Karpas-422 (cell line): Measurements from ENCODE around the gene ASB2. TPM values are rescaled to one million over a fixed set of nuclear protein-coding genes. Genes with fewer than 3 reads are reported as not detected.

ENCODE experiments used
- DNase-seq: peaks from one replicate; pipeline ENCODE4 v3.0.0-alpha.2; 2015
- H2AFZ ChIP-seq: fragments of 200-600 bp; sonication (generic); 2 replicates; pipeline ENCODE4 v1.6.1; 2014; ENCODE audit warnings: antibody characterized with exemption, low read length, mixed read lengths
- H3K27ac ChIP-seq: fragments of 200-600 bp; sonication (generic); 2 replicates; pipeline ENCODE4 v1.5.1; 2014; ENCODE audit warnings: mild to moderate bottlenecking, low read length, moderate library complexity
- H3K27me3 ChIP-seq: fragments of 200-600 bp; sonication (generic); 2 replicates; pipeline ENCODE4 v1.6.1; 2014; ENCODE audit warnings: low read length, mixed read lengths
- H3K36me3 ChIP-seq: fragments of 200-600 bp; sonication (generic); 2 replicates; pipeline ENCODE4 v1.6.1; 2014; ENCODE audit warnings: low read length, mixed read lengths; ENCODE audit not compliant: insufficient read depth
- H3K4me1 ChIP-seq: fragments of 200-600 bp; sonication (generic); 2 replicates; pipeline ENCODE4 v1.6.1; 2014; ENCODE audit warnings: mild to moderate bottlenecking, low read length, mixed read lengths
- H3K4me2 ChIP-seq: fragments of 200-600 bp; sonication (generic); 2 replicates; pipeline ENCODE4 v1.6.1; 2014; ENCODE audit warnings: low read length, low read depth, mild to moderate bottlenecking; ENCODE audit not compliant: poor library complexity, severe bottlenecking
- H3K4me3 ChIP-seq: fragments of 200-600 bp; sonication (generic); 2 replicates; pipeline ENCODE4 v1.5.1; 2014; ENCODE audit warnings: mild to moderate bottlenecking, antibody characterized with exemption, low read length, mixed read lengths
- H3K79me2 ChIP-seq: fragments of 200-600 bp; sonication (generic); 2 replicates; pipeline ENCODE4 v1.6.1; 2014; ENCODE audit warnings: mild to moderate bottlenecking, low read length, mixed read lengths
- H3K9ac ChIP-seq: fragments of 200-600 bp; sonication (generic); 2 replicates; pipeline ENCODE4 v1.6.0; 2014; ENCODE audit warnings: low read length
- H3K9me2 ChIP-seq: fragments of 200-600 bp; sonication (generic), shearing (Covaris generic); replicated peaks from 2 replicates; pipeline ENCODE4 v1.6.0; 2014; ENCODE audit warnings: mild to moderate bottlenecking, low read length, moderate library complexity; ENCODE audit not compliant: insufficient read depth
- H3K9me3 ChIP-seq: fragments of 300-700, 200-600 bp; sonication (generic); 2 replicates; pipeline ENCODE4 v1.6.1; 2014; ENCODE audit warnings: low read length, mixed read lengths
- H4K20me1 ChIP-seq: fragments of 200-600 bp; sonication (generic); 2 replicates; pipeline ENCODE4 v1.6.1; 2014; ENCODE audit warnings: mild to moderate bottlenecking, antibody characterized with exemption, low read length, low read depth; ENCODE audit not compliant: insufficient read depth
- total RNA-seq: library from RNA; depleted of rRNA; stranded (reverse); fragments of >200 nt; shearing (Covaris generic); gene quantifications from 2 replicates; pipeline ENCODE4 v1.2.3, GENCODE V29; 2014; ENCODE audit warnings: low replicate concordance

ASB2 gene
- total RNA-seq, 1 experiment from 2014 or later = 2.3 TPM

DNA sequence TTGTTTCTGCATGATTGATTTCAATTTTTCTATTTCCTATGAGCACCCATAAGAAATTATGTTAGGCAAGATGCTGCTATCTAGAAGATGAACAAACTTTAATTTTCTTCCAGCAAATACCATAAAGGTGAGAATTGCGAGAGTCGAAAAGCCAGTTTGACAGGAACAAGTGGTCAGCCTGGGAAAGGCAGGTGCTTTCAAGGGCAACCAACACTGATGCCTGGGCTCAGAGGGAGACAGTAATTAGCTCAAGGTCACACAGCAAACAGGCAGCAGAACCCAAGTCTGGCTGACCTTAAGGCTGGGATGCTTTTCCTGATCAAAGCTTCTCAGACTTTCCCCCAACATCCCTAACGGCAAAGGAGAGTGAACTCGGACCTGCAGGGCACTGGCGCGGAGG, 43.0 kb upstream of the ASB2 start:
- Histone ChIP-seq H3K36me3 (no peaks in the 10 kb centered on the region), H3K9me3 (no peaks in the 10 kb centered on the region), H3K4me1 (no peaks in the 10 kb centered on the region), H2AFZ (no peak overlapping the region), H3K79me2 (no peaks in the 10 kb centered on the region), H3K27me3 (no peaks in the 10 kb centered on the region), H3K4me2 (no peak overlapping the region), H3K4me3 (no peak overlapping the region), H4K20me1 (no peaks in the 10 kb centered on the region), H3K9ac (no peak overlapping the region), H3K9me2 (no peaks in the 10 kb centered on the region), H3K27ac (no peak overlapping the region)
- DNase-seq = no peak

DNA sequence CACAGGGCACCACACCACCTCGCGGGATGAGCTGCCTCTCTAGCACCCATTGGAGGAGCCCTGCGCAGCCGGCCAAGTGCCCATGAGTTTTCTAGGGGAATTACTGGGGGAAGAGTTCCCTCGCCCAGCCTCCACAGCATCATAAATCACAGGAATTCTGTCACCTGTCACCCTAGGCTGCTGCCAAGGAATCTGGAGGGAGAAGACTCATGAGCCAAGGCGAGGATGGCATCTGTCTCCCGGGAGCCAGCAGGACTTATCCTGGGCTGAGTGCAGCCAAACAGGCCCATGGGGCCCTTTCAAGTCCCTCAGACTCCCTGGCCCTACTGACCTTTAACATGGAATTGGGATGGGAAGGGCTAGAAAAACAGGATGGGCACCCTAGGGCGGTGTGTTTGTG, 41.9 kb upstream of the ASB2 start:
- no peaks in the 10 kb centered on the region for H3K36me3 ChIP-seq
- H3K27ac ChIP-seq = no peak overlapping the region
- H3K9me3 ChIP-seq = no peaks in the 10 kb centered on the region
- no peak for DNase-seq
- H3K4me2 ChIP-seq = no peak overlapping the region
- no peak overlapping the region for H3K4me3 ChIP-seq
- no peaks in the 10 kb centered on the region for H3K9me2 ChIP-seq
- H3K9ac ChIP-seq = no peak overlapping the region
- no peaks in the 10 kb centered on the region for H3K4me1 ChIP-seq
- H3K79me2 ChIP-seq = no peaks in the 10 kb centered on the region
- H3K27me3 ChIP-seq = no peaks in the 10 kb centered on the region
- no peak overlapping the region for H2AFZ ChIP-seq
- no peaks in the 10 kb centered on the region for H4K20me1 ChIP-seq

DNA sequence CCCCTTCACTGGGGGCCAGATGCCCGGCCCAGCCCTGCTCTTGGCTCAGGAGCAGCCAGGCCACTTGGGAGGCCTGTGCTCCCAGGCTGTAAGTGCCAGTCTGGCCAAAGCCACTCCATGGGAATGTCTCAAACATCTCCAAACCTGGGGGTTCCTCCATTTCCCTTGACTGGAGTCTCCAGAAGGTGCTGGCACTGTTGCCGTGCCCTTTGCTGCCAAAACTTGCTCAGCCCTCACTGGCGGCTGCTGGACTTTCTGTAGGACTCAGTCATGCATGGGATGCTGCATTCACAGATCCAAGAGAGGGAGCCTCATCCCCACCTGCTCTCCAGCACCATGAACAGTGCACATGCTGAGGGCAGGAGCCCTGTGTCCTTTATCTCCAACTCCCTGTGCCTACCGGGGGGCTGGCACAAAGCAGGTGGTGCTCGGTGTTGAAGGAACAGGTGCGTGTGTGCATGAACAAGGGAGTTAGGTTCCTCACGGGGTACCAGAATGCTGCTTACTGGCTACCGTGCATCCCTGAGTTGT, 40.1 kb upstream of the ASB2 start:
- H3K9me2 ChIP-seq = no peaks in the 10 kb centered on the region
- H3K27ac ChIP-seq = no peak overlapping the region
- no peak overlapping the region for H3K9ac ChIP-seq
- no peaks in the 10 kb centered on the region for H3K79me2 ChIP-seq
- H3K27me3 ChIP-seq = no peaks in the 10 kb centered on the region
- no peak overlapping the region for H3K4me2 ChIP-seq
- no peak overlapping the region for H2AFZ ChIP-seq
- H3K4me3 ChIP-seq = no peak overlapping the region
- no peaks in the 10 kb centered on the region for H3K36me3 ChIP-seq
- DNase-seq = no peak
- H3K9me3 ChIP-seq = no peaks in the 10 kb centered on the region
- no peaks in the 10 kb centered on the region for H3K4me1 ChIP-seq
- no peaks in the 10 kb centered on the region for H4K20me1 ChIP-seq

DNA sequence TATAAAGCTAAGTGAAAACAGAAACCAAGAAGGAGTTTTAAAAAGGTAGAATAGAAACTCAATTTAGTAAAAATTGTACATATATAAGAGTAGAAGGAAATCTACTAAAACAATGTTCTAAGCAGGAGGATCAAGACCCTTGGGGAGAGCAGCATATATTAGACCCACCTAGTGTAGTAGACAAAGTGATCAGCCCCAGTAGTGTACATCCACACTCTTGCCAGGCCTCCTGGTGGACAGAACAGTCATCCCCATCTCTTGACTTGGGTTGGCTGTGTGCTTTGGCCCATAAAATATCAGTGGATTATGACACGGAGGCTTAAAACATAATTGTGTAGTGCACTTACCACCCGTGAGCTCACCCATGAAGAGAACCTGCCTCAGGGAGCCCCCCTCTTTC, 38.9 kb upstream of the ASB2 start:
- H3K4me3 ChIP-seq = no peak overlapping the region
- H3K27ac ChIP-seq = no peak overlapping the region
- no peak overlapping the region for H2AFZ ChIP-seq
- no peak overlapping the region for H3K4me2 ChIP-seq
- H3K4me1 ChIP-seq = no peaks in the 10 kb centered on the region
- H4K20me1 ChIP-seq = no peaks in the 10 kb centered on the region
- no peaks in the 10 kb centered on the region for H3K9me3 ChIP-seq
- DNase-seq = no peak
- no peaks in the 10 kb centered on the region for H3K27me3 ChIP-seq
- no peak overlapping the region for H3K9ac ChIP-seq
- H3K36me3 ChIP-seq = no peaks in the 10 kb centered on the region
- H3K9me2 ChIP-seq = no peaks in the 10 kb centered on the region
- no peaks in the 10 kb centered on the region for H3K79me2 ChIP-seq

DNA sequence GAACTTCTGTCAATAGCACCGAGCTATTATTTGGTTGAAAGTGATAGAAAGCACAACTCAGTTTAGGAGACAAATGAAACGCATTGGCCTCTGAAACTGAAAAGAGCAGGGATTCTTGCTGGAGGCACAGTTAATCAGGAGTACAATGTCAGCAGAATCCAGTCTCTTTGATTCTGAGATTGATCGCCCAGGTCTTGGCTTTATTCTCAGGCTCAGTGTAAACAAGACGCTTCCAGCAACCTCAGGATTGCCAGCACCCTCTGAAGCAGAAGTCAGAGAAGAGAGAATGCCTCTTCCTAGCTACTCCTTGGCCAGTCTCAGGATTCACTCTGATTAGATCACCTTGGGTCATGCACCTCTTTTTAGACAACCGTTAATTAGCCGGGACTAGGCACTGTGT, 38.0 kb upstream of the ASB2 start:
- Histone ChIP-seq H3K27ac (no peak overlapping the region), H3K9ac (no peak overlapping the region), H3K4me3 (no peak overlapping the region), H3K4me1 (no peaks in the 10 kb centered on the region), H3K36me3 (no peaks in the 10 kb centered on the region), H3K9me3 (no peaks in the 10 kb centered on the region), H3K4me2 (no peak overlapping the region), H4K20me1 (no peaks in the 10 kb centered on the region), H3K79me2 (no peaks in the 10 kb centered on the region), H3K9me2 (no peaks in the 10 kb centered on the region), H2AFZ (no peak overlapping the region), H3K27me3 (no peaks in the 10 kb centered on the region)
- DNase-seq = no peak

DNA sequence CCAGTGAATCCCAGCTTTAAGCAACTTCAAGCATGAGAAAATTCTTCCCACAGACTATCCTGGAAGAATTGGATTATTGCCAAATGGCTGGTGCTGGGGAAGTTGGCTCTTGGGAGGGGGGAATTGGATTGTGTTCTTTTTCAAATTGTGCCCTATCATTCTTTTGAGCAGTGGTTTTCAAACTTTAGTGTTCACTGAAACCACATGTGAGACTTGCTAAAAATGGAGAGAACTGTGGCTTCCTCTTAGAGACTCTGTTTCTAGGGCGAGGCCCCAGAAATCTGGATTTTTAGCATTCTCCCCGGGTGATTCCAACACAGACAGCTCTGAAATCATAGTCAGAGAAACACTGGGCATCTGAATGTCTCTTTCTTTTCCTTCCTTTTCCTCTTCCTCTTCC, 35.4 kb upstream of the ASB2 start:
- Histone ChIP-seq H3K27me3 (no peaks in the 10 kb centered on the region), H4K20me1 (no peaks in the 10 kb centered on the region), H3K9me3 (no peaks in the 10 kb centered on the region), H3K9ac (no peak overlapping the region), H3K36me3 (no peaks in the 10 kb centered on the region), H3K79me2 (no peaks in the 10 kb centered on the region), H3K4me1 (no peaks in the 10 kb centered on the region), H2AFZ (no peak overlapping the region), H3K9me2 (no peaks in the 10 kb centered on the region), H3K4me3 (no peak overlapping the region), H3K4me2 (no peak overlapping the region), H3K27ac (no peak overlapping the region)
- DNase-seq = no peak

DNA sequence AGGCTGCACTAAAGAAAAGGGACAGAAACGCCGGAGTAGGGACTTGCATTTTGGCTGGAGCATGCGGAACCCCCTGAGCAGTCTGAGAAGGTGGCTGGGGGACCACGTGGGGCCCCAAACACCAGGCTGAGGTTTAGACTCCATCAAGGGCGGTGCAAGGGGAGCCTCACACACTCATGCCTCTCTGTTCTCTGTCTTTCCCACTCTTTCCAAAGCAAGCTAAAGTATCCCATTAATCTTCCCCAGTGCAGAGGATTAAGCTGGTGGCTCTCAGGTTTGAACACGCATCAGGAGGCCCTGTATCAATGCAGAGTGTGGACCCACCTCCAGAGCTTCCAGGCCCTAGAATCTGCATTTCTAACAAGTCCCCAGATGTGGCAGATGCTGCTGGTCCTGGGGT, 34.3 kb upstream of the ASB2 start:
- H3K9ac ChIP-seq = no peak overlapping the region
- no peaks in the 10 kb centered on the region for H3K79me2 ChIP-seq
- no peak overlapping the region for H3K4me3 ChIP-seq
- H3K27me3 ChIP-seq = no peaks in the 10 kb centered on the region
- H2AFZ ChIP-seq = no peak overlapping the region
- no peak overlapping the region for H3K4me2 ChIP-seq
- no peaks in the 10 kb centered on the region for H4K20me1 ChIP-seq
- H3K36me3 ChIP-seq = no peaks in the 10 kb centered on the region
- H3K4me1 ChIP-seq = no peaks in the 10 kb centered on the region
- no peak for DNase-seq
- H3K9me2 ChIP-seq = no peaks in the 10 kb centered on the region
- no peaks in the 10 kb centered on the region for H3K9me3 ChIP-seq
- no peak overlapping the region for H3K27ac ChIP-seq

DNA sequence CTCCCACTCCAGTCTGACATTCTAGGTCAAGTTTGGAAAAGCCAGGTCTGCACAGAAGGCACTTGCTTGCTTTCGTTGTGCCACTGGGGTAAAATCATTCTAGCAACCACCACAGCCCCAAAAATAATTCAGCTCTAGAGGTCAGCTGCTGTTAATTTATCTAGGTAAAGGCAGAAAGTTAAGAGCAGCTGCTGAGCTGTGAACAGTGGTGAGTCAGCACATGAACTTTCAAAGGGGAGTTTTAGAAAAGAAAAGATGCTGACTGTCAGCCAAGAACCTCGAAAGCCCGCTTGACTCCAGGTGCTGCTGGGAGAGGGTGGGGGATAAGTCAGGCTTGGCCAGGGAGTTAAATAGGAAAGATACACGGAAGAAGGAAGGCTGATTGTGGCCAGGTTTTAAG, 33.4 kb upstream of the ASB2 start:
- H3K79me2 ChIP-seq = no peaks in the 10 kb centered on the region
- no peaks in the 10 kb centered on the region for H3K27me3 ChIP-seq
- no peak for DNase-seq
- H3K4me2 ChIP-seq = no peak overlapping the region
- H3K4me1 ChIP-seq = no peaks in the 10 kb centered on the region
- no peaks in the 10 kb centered on the region for H3K9me2 ChIP-seq
- H4K20me1 ChIP-seq = 0 out of 2 replicates have a peak, but pooled peaks cover 4% of the 10 kb centered on the region
- no peak overlapping the region for H3K9ac ChIP-seq
- H3K27ac ChIP-seq = no peak overlapping the region
- H3K4me3 ChIP-seq = no peak overlapping the region
- no peaks in the 10 kb centered on the region for H3K9me3 ChIP-seq
- no peaks in the 10 kb centered on the region for H3K36me3 ChIP-seq
- H2AFZ ChIP-seq = no peak overlapping the region

DNA sequence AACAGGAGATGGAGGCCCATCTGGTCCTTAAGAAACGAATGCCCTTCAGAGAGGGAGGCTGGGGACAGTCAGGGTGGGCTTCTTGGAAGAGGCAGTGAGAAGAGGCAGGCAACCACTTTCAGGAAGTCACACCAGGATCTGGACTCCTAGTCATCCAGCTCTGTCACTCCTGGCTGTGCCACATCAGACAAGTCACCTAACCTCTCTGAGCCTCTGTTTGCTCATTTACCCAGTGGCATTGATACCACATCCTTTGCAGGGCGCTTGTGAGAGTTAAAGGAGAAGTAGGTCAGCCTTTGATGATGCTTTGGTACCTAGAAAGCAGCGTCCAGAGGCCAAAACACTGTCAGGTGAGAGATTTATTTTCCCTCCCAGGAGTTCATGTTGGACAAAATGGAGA, 31.9 kb upstream of the ASB2 start:
- Histone ChIP-seq H3K9me3 (no peaks in the 10 kb centered on the region), H3K4me1 (no peaks in the 10 kb centered on the region)

More for the DNA sequence above, 31.9 kb upstream of the ASB2 start:
- Histone ChIP-seq H3K9me2 (no peaks in the 10 kb centered on the region), H4K20me1 (0 out of 2 replicates have a peak, but pooled peaks cover 4% of the 10 kb centered on the region), H3K27ac (no peak overlapping the region), H3K9ac (no peak overlapping the region), H3K79me2 (no peaks in the 10 kb centered on the region), H3K4me2 (no peak overlapping the region), H3K27me3 (no peaks in the 10 kb centered on the region), H3K36me3 (no peaks in the 10 kb centered on the region), H2AFZ (no peak overlapping the region), H3K4me3 (no peak overlapping the region)
- DNase-seq = no peak
